Kasumi-1 (cell line): ENCODE data around the gene SUSD6.
A peak's percentile ranks its signal among the peaks of the same experiment; 100 is the strongest.
"Not testable (repeated sequence)": the region's sequence is repeated elsewhere in the genome, so short reads cannot be mapped to it uniquely, and the experiment has no call there.

Experiments
- DNase-seq, 2 experiments: peaks; one replicate each; lab custom pipeline; 2025; lab: John Stamatoyannopoulos, UW

SUSD6 gene

GRCh38 chr14:69713209-69713781 lies 101.9 kb downstream of the SUSD6 start:
- no peak for DNase-seq

GRCh38 chr14:69713993-69714679 lies 102.7 kb downstream of the SUSD6 start:
- no peak for DNase-seq

DNA sequence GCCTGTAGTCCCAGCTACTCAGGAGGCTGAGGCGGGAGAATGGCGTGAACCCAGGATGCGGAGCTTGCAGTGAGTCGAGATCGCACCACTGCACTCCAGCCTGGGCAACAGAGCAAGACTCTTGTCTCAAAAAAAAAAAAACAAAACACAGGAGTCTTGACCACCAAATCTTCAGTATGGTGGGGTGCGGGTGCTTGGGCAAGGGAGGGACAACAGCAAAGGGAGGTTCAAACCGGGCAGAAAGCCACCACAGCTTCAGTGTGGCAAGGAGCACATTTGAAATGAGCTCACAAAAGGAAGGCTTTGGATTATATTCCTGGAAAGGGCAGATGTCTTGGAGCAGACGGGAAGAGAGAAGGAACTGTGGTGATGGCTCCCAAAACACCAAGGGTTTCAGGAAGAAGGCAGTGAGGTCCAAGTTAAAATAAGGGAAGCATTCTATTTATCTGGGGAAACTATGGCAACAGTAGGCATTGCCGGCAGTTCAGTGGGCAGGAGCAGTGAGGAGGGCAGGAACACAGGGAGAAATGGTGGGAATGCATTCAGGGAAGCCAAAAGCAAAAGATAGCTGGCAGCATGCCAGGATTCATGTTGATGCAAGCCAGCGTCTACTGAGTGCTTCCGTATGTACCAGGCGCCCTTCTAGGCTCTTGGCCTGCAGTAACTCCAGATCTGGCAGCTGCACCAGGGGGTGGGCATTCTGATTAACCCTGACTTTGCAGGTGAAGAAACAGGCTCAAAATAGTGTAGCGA lies 104.5 kb downstream of the SUSD6 start:
- DNase-seq = peak in 1 of 2 experiments; percentile 38

DNA sequence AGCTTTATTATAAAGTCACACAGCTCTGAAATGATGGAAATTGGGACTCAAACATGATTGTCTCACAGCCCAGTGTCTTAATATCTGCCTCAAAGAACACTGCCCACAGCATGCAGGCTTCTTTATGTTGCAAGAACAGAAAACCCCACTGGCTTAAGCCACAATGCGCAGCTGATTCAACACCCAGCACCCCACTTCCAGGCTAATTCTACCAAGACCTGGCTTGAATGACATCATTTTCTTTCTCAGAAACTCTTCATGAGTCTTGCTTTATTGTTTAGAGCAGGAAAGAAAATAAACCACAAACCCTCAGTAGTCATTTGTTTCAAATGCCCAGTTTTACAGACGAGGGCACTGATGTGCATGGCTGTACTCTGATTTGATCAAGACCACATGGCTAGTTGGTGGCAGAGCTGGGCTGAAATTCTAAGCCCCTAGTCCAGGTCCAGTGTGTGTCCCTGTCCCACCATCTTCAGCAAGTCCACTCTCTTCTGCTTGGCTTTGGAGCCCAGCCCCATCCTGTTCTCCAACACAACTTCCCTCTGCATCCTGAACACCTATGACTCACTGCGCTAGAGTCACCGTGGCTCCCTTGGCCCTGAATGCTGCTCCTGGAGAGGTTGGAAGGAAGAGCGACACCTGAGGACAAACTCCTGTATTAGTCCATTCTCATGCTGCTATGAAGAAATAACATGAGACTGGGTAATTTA lies 105.2 kb downstream of the SUSD6 start:
- no peak for DNase-seq

DNA sequence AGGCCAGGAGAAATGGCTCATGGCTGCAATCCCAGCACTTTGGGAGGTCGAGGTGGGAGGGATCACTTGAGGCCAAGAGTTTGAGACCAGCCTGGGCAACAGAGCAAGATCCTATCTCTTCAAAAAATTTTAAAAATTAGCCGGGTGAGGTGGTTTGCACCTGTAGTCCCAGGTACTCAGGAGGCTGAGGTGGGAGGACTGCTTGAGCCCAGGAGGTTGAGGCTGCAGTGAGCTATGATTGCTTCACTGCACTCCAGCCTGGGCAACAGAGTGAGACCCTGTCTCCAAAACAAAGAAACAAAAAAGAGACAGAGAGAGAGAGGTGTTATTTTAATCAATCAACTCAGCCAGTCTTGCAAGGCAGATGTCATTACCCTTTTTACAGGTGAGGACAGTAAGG lies 107.2 kb downstream of the SUSD6 start:
- DNase-seq = not testable (repeated sequence)

DNA sequence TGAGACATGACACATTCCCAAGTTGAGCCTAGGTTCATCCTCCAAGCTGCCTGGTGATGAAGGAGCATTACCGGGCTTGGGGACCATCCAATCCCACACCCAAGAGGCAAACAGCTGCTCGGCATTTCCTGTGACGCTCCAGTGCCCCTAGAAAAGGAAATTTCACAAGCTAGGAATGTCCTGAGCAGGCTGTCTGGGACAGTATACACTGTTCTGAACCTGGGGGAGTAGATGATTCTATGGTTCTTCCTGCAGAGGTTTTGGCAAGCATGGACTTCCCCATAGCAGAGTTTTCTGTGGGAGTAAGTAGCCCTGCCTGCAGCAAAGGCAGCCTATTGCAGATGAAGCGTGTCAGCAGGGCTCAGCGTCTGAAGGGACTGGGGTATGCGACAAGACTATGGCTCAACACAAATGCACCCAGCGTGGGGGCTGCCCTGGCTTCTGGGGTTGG lies 108.1 kb downstream of the SUSD6 start:
- DNase-seq = peak; percentile 94 to 96

DNA sequence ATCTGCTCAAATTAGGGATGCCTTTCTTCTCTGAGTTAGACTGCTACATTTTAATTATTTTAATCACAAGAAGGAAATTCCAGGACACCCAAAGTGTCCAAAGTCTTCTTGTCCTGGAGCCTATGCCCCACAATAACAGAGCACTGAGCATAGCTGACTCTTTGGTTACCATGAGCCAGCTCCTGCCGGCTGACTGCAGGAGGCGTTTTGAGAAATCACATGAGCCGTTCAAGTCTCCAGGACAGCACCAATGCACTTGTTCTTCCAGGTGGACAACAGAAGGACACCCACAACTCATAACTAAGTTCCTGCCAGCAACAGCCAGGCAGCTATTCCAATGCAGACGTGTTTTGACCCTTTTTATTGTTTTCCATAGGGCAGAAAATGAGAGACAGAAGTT lies 109.5 kb downstream of the SUSD6 start:
- DNase-seq = no peak

DNA sequence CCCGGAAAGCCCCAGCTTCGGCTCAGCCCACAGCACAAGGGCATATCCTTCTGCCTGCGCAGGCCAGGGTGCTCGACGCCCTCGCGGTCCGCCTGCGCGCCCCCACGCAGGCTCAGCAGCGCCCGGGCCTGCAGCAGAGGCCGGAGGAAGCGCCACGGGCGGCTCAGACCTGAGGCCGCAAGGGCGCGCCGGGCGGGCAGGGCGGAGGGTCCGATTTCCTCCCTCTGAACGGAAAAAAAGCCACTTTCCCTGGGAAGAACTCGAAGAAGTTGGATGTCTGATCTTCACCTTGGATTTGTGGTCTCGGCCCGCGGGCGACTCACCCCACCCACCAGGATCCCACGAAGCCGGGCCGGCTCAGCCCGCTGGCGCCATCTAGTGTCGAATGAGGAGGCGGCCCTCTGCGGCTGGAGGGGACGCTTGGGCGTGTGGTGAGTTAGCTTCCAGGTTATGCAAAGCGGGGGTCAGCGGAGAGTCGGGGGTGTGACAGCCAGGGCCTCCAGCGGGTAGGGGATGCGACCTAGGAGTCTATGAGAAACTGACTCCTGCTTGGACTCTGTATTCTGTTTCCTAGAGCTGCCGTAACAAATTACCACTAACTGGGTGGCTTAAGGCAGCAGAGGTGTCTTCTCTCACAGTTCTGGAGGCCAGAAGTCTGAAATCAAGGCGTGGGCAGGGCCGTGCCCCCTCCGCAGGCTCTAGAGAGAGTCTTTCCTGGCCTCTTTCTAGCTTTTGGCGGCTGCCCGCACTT lies 115.5 kb downstream of the SUSD6 start:
- DNase-seq = peak; percentile 51 to 71

DNA sequence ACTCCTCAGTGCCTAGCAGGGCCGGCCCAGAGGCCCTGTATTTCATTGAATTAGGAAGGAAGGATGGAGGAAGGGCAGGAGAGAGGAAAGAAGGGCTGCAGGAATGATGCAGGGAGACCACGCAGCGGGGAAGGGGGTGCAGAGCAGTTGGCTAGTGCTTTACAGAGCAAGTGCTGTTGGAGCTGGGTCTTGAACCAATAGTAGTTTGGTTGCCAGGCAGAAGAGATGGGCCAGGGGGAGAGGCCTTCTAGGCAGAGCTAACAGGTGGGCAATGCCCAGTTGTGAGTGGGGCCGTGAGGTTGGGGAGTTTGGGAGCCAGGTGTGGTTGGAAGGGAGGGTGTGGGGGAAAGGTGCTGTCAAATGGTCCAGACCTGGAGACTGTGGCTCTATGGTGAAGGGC lies 116.5 kb downstream of the SUSD6 start:
- DNase-seq = no peak

DNA sequence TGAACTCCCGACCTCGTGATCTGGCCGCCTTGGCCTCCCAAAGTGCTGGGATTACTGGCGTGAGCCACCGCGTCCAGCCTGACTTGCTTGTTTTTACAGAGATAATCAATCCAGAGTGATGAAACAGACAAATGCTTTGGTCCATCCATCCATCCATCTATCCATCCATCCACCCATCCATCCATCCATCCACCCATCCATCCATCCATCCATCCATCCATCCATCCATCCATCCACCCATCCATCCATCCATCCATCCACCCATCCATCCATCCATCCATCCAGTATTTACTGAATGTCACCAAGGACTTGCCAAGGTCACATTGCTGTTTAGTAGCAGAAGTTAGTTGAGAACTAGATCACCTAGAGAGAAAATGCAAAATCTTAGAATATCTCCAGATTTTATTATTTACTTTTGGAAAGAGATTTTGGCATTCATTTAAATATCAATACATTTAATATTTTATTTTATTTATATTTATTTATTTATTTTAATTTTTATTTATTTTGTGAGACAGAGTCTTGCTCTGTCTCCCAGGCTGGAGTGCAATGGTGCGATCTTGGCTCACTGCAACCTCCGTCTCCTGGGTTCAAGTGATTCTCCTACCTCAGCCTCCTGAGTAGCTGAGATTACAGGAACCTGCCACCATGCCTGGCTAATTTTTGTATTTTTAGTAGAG lies 120.7 kb downstream of the SUSD6 start:
- DNase-seq = not testable (repeated sequence)

- not testable (repeated sequence) for DNase-seq
Observed at GRCh38 chr14:69736405-69736804, 125.0 kb downstream of the SUSD6 start.

- DNase-seq = no peak
Observed at GRCh38 chr14:69741055-69741454, 129.7 kb downstream of the SUSD6 start.

- DNase-seq = no peak
Observed at GRCh38 chr14:69749956-69750355, 138.6 kb downstream of the SUSD6 start.

GRCh38 chr14:69750495-69750894 lies 139.1 kb downstream of the SUSD6 start:
- no peak for DNase-seq

DNA sequence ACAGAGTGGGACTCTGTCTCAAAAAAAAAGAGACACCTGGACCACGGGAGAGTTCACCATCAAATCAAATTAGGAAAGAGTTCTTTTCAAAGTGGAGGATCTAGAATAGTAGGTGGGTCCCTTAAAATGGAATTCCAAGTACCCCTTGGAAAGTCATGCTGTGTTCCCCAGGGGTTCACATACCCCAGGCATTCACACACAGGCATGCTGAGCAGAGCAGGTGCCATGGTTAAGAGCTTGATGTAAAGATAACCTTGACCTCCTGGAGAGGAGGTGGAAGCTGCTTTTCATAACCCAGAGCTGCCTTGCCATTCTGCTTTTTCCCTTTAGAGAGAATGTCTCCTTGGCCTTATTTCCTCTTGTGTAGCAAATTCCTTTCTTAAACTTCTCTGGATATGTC lies 141.4 kb downstream of the SUSD6 start:
- DNase-seq = no peak

DNA sequence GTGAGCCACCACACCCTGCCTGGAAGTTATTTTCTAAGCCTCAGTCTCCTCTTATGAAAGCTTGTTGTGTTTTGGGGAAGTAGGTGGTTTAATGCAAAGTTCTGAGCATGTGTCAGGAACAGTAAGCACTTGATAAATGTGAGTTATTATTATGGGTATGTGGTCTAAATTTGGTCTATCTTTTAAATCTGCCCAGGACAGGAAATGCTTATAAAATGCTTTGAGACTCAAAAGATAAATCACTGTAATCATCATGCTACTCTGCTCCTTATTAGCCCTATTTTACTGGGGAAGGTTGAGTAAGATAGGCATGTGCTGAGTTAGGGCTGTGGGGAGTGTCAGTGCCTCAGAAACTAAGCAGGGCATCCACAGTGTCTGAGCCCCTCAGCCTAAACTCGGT lies 142.5 kb downstream of the SUSD6 start:
- no peak for DNase-seq

- no peak for DNase-seq
Observed at GRCh38 chr14:69754487-69754886, 143.1 kb downstream of the SUSD6 start.

DNA sequence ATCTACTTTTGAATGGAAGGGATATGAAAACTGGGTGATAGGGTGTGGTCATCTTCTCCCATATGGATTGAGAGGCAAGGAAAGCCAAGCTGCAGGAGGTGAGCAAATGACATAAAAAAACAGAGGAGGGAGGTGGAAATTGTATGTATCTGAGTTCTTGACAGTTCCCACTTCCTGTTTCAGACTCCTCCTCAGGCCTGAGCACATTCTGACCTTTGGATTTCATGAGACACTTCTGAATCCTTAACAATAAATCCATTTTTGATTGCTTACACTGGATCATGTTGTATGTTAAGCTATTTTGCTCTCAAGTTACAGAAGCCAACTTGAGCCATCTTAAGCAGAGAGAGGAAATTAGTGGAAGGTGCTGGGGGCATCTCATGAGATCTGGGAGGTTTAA lies 143.9 kb downstream of the SUSD6 start:
- peak in 1 of 2 experiments; percentile 7 for DNase-seq

DNA sequence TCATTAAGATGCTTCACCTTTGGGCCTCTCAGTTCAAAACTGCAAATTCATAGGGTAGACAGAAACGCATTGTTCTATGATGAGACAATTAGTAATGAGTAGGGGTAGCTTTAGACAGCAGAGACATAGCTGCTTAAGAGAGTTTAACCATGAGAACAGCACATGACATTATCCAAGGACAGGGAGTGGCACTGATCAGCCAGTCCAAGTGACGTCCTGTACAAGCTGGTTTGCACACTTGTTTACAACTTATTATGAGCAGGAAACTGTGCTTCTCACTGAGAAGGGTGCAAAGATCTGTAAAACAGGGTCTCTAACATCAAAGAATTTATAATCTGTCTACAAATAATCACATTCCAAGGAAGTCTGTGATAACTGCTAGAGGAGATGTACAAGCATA lies 144.4 kb downstream of the SUSD6 start:
- no peak for DNase-seq

DNA sequence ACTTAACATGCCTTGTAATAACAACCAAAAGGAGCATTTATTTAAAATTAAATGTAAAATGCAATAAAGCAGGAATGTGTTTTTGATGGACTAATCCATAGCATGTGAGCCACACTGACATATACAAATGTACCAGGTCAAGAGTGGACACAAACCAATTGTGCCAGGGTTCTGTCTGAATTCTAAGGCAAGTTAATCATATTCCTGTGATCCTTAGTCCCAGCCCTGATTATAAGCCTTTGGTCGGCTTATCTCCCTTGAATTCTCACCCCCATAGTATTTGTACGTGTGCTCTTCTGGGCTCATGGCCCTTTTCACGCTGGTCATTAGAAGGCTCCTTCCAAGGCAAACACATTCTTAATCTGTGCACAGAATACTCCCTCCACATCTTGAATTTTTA lies 144.9 kb downstream of the SUSD6 start:
- no peak for DNase-seq

DNA sequence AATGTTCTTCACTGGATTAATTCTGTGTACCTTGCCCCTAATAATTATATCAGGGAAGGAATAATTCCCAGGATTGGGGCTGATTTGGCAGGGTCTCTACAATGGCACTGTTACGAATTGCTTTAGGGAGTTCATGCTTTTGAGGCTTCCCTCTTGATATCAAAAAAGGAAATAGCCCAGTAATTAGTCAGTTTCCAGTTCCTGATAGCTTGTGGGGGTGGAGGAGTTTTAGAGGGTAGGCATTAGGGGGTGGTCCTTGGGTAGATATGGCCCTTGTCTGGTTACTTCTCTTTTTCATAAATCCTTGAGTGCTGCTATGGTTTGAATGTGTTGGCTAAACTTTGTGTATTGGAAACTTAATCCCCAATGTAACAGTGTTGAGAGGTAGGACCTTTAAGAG lies 149.4 kb downstream of the SUSD6 start:
- DNase-seq = peak; percentile 28 to 50
